Neural progenitor cell (in vitro differentiated cells): ENCODE data around the gene TSACC. TPM values are rescaled to one million over a fixed set of nuclear protein-coding genes. Genes with fewer than 3 reads are reported as not detected.
A peak's percentile ranks its signal among the peaks of the same experiment; 100 is the strongest.

Source experiments
- DNase-seq: peaks from one replicate; pipeline ENCODE4 v3.0.0-alpha.2; 2016; ENCODE audit warnings: low spot score
- H2AFZ ChIP-seq: fragments of 200-600 bp; sonication (generic); replicated peaks from 2 replicates; pipeline ENCODE4 v1.6.1; 2016; ENCODE audit warnings: antibody characterized with exemption
- H3F3A ChIP-seq: fragments of 200-600 bp; sonication (generic); 2 replicates; pipeline ENCODE4 v1.6.1; 2016; ENCODE audit warnings: antibody characterized with exemption, low read depth
- H3K27ac ChIP-seq: fragments of 200-600 bp; sonication (generic); 2 replicates; pipeline ENCODE4 v1.5.1; 2016; ENCODE audit warnings: mild to moderate bottlenecking
- H3K27me3 ChIP-seq: fragments of 200-600 bp; sonication (generic); 2 replicates; pipeline ENCODE4 v1.6.1; 2016; ENCODE audit warnings: mild to moderate bottlenecking, moderate library complexity
- H3K36me3 ChIP-seq: fragments of 200-600 bp; sonication (generic); 2 replicates; pipeline ENCODE4 v1.5.1; 2016
- H3K4me1 ChIP-seq: fragments of 200-600 bp; sonication (generic); 2 replicates; pipeline ENCODE4 v1.6.1; 2016; ENCODE audit warnings: mixed run types
- H3K4me2 ChIP-seq: fragments of 200-600 bp; sonication (generic); 2 replicates; pipeline ENCODE4 v1.6.1; 2016
- H3K4me3 ChIP-seq: fragments of 200-600 bp; sonication (generic); 2 replicates; pipeline ENCODE4 v1.5.1; 2016
- H3K79me2 ChIP-seq: fragments of 200-600 bp; sonication (generic); 2 replicates; pipeline ENCODE4 v1.6.1; 2016; ENCODE audit warnings: low read depth
- H3K9ac ChIP-seq: fragments of 200-600 bp; sonication (generic); 2 replicates; pipeline ENCODE4 v1.6.1; 2016
- H3K9me3 ChIP-seq: fragments of 200-600 bp; sonication (generic); 2 replicates; pipeline ENCODE4 v1.5.1; 2016; ENCODE audit warnings: low read depth
- H4K20me1 ChIP-seq: fragments of 200-600 bp; sonication (generic); 2 replicates; pipeline ENCODE4 v1.6.1; 2016; ENCODE audit warnings: low read depth
- H3K27ac Mint-ChIP-seq: 3 replicates; pipeline ENCODE4 v1.8.0; 2021; ENCODE audit warnings: mixed read lengths
- H3K27me3 Mint-ChIP-seq: 2 replicates; pipeline ENCODE4 v1.8.0; 2022; ENCODE audit warnings: low read depth, mild to moderate bottlenecking, inconsistent platforms, moderate library complexity, mixed read lengths; ENCODE audit not compliant: insufficient read depth
- H3K36me3 Mint-ChIP-seq: 3 replicates; pipeline ENCODE4 v1.8.0; 2021; ENCODE audit warnings: mixed read lengths
- H3K4me1 Mint-ChIP-seq: 3 replicates; pipeline ENCODE4 v1.8.0; 2021; ENCODE audit warnings: mixed read lengths
- H3K4me3 Mint-ChIP-seq: 3 replicates; pipeline ENCODE4 v1.8.0; 2021; ENCODE audit warnings: mild to moderate bottlenecking, moderate library complexity, mixed read lengths
- H3K9me3 Mint-ChIP-seq: 3 replicates; pipeline ENCODE4 v1.8.0; 2020; ENCODE audit warnings: mixed read lengths
- EZH2 ChIP-seq: fragments of 200-600 bp; sonication (generic); IDR thresholded peaks from 2 replicates; pipeline ENCODE4 v1.6.1; 2017; ENCODE audit warnings: antibody characterized with exemption, mild to moderate bottlenecking, moderate library complexity
- EZH2phosphoT487 ChIP-seq: fragments of 200-600 bp; sonication (generic); IDR thresholded peaks from 2 replicates; pipeline ENCODE4 v1.6.1; 2017; ENCODE audit warnings: antibody characterized with exemption
- total RNA-seq: library from RNA; depleted of rRNA; stranded (reverse); fragments of >200 nt; gene quantifications from 2 replicates; pipeline ENCODE4 v1.2.3, GENCODE V29; 2015; ENCODE audit warnings: low replicate concordance
- TF ChIP-seq, protein P1 (sequence below): fragments of 200-600 bp; sonication (generic); IDR thresholded peaks from 2 replicates; pipeline ENCODE4 v1.5.1; 2017; ENCODE audit warnings: antibody characterized with exemption, mild to moderate bottlenecking

Gene TSACC
- total RNA-seq, 1 donor from 2014 or later: not detected

DNA sequence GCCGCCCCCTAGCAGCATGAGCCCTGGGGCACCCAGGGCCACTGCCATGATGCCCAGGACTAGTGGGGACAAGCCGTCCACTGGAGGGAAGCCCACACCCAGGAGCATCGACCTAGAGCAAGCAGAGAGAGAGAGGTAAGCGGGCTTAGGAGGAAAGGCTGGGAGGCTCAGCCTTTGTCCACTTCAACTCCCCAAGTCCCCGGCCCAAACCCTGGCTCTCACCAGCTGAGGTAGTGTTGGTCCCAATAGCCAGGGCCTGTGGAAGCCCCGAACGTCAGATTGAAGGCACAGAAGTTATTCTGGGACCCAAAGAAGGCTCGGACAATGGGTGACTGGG, 45.3 kb upstream of the TSACC start:
- H2AFZ ChIP-seq: no peak overlapping the region
- peaks cover 2% of the 10 kb centered on the region for H3K27me3 Mint-ChIP-seq
- TF ChIP-seq EZH2phosphoT487: no peak
- TF ChIP-seq, protein P1, sequence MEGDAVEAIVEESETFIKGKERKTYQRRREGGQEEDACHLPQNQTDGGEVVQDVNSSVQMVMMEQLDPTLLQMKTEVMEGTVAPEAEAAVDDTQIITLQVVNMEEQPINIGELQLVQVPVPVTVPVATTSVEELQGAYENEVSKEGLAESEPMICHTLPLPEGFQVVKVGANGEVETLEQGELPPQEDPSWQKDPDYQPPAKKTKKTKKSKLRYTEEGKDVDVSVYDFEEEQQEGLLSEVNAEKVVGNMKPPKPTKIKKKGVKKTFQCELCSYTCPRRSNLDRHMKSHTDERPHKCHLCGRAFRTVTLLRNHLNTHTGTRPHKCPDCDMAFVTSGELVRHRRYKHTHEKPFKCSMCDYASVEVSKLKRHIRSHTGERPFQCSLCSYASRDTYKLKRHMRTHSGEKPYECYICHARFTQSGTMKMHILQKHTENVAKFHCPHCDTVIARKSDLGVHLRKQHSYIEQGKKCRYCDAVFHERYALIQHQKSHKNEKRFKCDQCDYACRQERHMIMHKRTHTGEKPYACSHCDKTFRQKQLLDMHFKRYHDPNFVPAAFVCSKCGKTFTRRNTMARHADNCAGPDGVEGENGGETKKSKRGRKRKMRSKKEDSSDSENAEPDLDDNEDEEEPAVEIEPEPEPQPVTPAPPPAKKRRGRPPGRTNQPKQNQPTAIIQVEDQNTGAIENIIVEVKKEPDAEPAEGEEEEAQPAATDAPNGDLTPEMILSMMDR: no peak
- TF ChIP-seq EZH2: no peak
- H3K4me2 ChIP-seq: no peak overlapping the region
- H3K27ac Mint-ChIP-seq: no peak overlapping the region
- no peaks in the 10 kb centered on the region for H3K79me2 ChIP-seq
- no peak overlapping the region for H3K4me3 ChIP-seq
- no peaks in the 10 kb centered on the region for H3K9me3 ChIP-seq
- H3K9me3 Mint-ChIP-seq: no peaks in the 10 kb centered on the region
- H3K36me3 Mint-ChIP-seq: peaks cover 1% of the 10 kb centered on the region
- peak overlapping the region; percentile 46 for H3K4me3 Mint-ChIP-seq
- H4K20me1 ChIP-seq: no peaks in the 10 kb centered on the region
- no peak overlapping the region for H3K27ac ChIP-seq
- H3K36me3 ChIP-seq: no peaks in the 10 kb centered on the region
- peaks cover 11% of the 10 kb centered on the region for H3F3A ChIP-seq
- H3K4me1 ChIP-seq: peaks cover 4% of the 10 kb centered on the region
- H3K9ac ChIP-seq: no peak overlapping the region
- H3K27me3 ChIP-seq: no peaks in the 10 kb centered on the region
- DNase-seq: no peak
- H3K4me1 Mint-ChIP-seq: peaks cover 8% of the 10 kb centered on the region

DNA sequence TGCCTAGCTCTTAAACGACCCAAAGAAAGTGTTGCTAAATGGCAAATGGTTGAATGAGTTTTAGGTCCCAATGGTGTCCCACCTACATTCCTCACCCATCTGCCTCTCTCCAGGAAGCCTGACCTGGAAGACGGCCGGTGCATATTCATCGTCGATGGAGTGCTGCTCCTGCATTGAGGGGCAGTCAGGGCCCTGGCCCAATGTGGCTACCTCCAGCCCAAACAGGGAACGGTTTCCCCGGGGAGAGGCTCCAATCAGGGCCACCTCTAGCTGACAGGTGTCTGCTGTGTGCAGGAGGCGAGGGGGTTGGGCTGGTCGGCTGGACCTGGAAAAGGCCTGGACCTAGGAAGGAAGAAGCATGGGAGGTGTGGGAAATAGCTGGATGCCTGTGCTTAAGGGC, 44.4 kb upstream of the TSACC start:
- peaks cover 14% of the 10 kb centered on the region for H3F3A ChIP-seq
- Mint-ChIP-seq H3K27ac (no peak overlapping the region), H3K36me3 (peaks cover 1% of the 10 kb centered on the region), H3K27me3 (peaks cover 2% of the 10 kb centered on the region), H3K4me3 (no peak overlapping the region), H3K4me1 (peaks cover 8% of the 10 kb centered on the region), H3K9me3 (no peaks in the 10 kb centered on the region)
- no peaks in the 10 kb centered on the region for H3K36me3 ChIP-seq
- H4K20me1 ChIP-seq: no peaks in the 10 kb centered on the region
- no peak overlapping the region for H3K9ac ChIP-seq
- H3K4me3 ChIP-seq: no peak overlapping the region
- H3K4me1 ChIP-seq: peaks cover 4% of the 10 kb centered on the region
- H3K4me2 ChIP-seq: no peak overlapping the region
- no peaks in the 10 kb centered on the region for H3K79me2 ChIP-seq
- H2AFZ ChIP-seq: no peak overlapping the region
- no peaks in the 10 kb centered on the region for H3K27me3 ChIP-seq
- no peak for DNase-seq
- H3K27ac ChIP-seq: no peak overlapping the region
- no peaks in the 10 kb centered on the region for H3K9me3 ChIP-seq
- TF ChIP-seq EZH2phosphoT487 (no peak), EZH2 (no peak)
- TF ChIP-seq, protein P1: no peak

DNA sequence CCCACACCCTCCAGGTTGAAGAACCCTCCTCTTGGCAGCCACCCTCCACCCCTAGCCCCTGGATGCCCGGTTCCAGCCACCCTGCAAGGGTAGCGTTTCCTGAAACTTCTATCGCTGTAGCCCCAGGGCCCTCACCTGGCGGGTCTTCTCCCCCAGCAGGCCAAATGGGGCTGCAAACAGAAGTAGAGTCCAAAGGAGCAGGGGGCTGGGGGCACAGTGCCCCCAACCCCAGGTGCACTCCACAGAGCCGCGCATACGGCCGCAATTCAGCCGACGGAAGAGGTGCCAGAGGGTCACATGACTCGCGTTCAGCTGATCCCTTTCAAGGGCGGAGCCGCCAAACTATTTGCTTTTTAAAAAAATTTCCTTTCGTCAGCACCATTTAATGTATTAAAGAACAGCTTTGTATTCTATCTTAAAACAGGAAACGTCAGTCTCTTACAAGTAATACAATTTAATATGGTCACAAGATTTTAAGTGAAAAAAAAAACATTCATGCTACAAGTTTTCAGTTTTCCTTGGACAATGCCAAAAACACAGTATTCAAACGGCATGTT, 42.9 kb upstream of the TSACC start, which contains the start of gene GLMP:
Gene GLMP, minus strand, starts transcription at position 289 of the 557 bp plus-strand sequence. Its CDS starts 34 bp downstream, at position 255.
- Histone ChIP-seq H3K4me2 (peak within 1 kb of the TSS; percentile 89), H2AFZ (peak within 1 kb of the TSS; percentile 95), H3K36me3 (no peaks in the 10 kb centered on the region), H3K27ac (no peak within 1 kb of the TSS), H3K9ac (peak within 1 kb of the TSS; percentile 43), H3K79me2 (no peaks in the 10 kb centered on the region), H3K9me3 (no peaks in the 10 kb centered on the region), H3K4me3 (peak within 1 kb of the TSS; percentile 63), H3K27me3 (no peaks in the 10 kb centered on the region), H4K20me1 (no peaks in the 10 kb centered on the region), H3F3A (peaks cover 14% of the 10 kb centered on the region), H3K4me1 (peaks cover 4% of the 10 kb centered on the region)
- Mint-ChIP-seq H3K27ac (peak within 1 kb of the TSS; percentile 29), H3K36me3 (peaks cover 1% of the 10 kb centered on the region), H3K9me3 (no peaks in the 10 kb centered on the region), H3K4me1 (peaks cover 8% of the 10 kb centered on the region), H3K27me3 (peaks cover 2% of the 10 kb centered on the region), H3K4me3 (peak within 1 kb of the TSS; percentile 79)
- TF ChIP-seq EZH2 (no peak), EZH2phosphoT487 (no peak)
- TF ChIP-seq, protein P1: no peak
- peak; percentile 62 for DNase-seq
